ENCODE results near the gene CDH4.

The CDH4 gene

GRCh38 chr20:61850457-61850856 lies 598.4 kb downstream of the CDH4 start:
- no peak overlapping the region for H3K23ac ChIP-seq (ENCODE audit: low read length)
- no peak overlapping the region for H3K4ac ChIP-seq (ENCODE audit: low read depth, low read length)
- no peaks in the 10 kb centered on the region for H3K79me1 ChIP-seq (ENCODE audit: low read length)
- H3K14ac ChIP-seq (ENCODE audit: low read length): no peak overlapping the region
- no peak overlapping the region for H2AFZ ChIP-seq (ENCODE audit: insufficient read depth, low read length, poor library complexity)
- WGBS (ENCODE audit: extremely low coverage, insufficient coverage, insufficient read length): no CpG with 5 or more reads among the region's 14 CpGs
- no peak overlapping the region for H3K4me3 ChIP-seq (ENCODE audit: low read depth, low read length)
- H3K27me3 ChIP-seq (ENCODE audit: insufficient read depth, low read length): no peaks in the 10 kb centered on the region
- H3K9me3 ChIP-seq (ENCODE audit: insufficient read depth, low read depth, low read length): peaks cover 13% of the 10 kb centered on the region
- no peak overlapping the region for H2BK5ac ChIP-seq (ENCODE audit: low read depth, low read length, poor library complexity)
- H2BK120ac ChIP-seq (ENCODE audit: insufficient read depth, low read length, poor library complexity): no peak overlapping the region
- no peak for DNase-seq
- no peak overlapping the region for H3K4me2 ChIP-seq (ENCODE audit: low read length)
- H4K8ac ChIP-seq (ENCODE audit: low read depth, low read length): no peak overlapping the region
- no peak overlapping the region for H2BK12ac ChIP-seq (ENCODE audit: low read length)
- H3K79me2 ChIP-seq (ENCODE audit: control insufficient read depth, insufficient read depth, low read length, poor library complexity): no peaks in the 10 kb centered on the region
- H3K27ac ChIP-seq (ENCODE audit: low read depth, low read length): no peak overlapping the region
- no peaks in the 10 kb centered on the region for H3K36me3 ChIP-seq (ENCODE audit: control insufficient read depth in 1 of 2, insufficient read depth in 2 of 2, low read length in 2 of 2)
- H2AK5ac ChIP-seq (ENCODE audit: low read length): no peak overlapping the region
- no peak overlapping the region for H4K91ac ChIP-seq (ENCODE audit: low read depth, low read length)
- no peaks in the 10 kb centered on the region for H3K4me1 ChIP-seq (ENCODE audit: control insufficient read depth in 1 of 2, insufficient read depth in 2 of 2, low read length in 2 of 2)
- H3K18ac ChIP-seq (ENCODE audit: low read length): no peak overlapping the region
- no peak overlapping the region for H3K9ac ChIP-seq (ENCODE audit: low read length)
- H4K12ac ChIP-seq (ENCODE audit: low read depth, low read length): no peak overlapping the region

- H2BK5ac ChIP-seq (ENCODE audit: low read depth, low read length, poor library complexity): no peak overlapping the region
- no peak overlapping the region for H3K18ac ChIP-seq (ENCODE audit: low read length)
- H3K4ac ChIP-seq (ENCODE audit: low read depth, low read length): no peak overlapping the region
- H4K91ac ChIP-seq (ENCODE audit: low read depth, low read length): no peak overlapping the region
- H2BK12ac ChIP-seq (ENCODE audit: low read length): no peak overlapping the region
- no peak overlapping the region for H4K8ac ChIP-seq (ENCODE audit: low read depth, low read length)
- no peaks in the 10 kb centered on the region for H3K36me3 ChIP-seq (ENCODE audit: control insufficient read depth in 1 of 2, insufficient read depth in 2 of 2, low read length in 2 of 2)
- no peak overlapping the region for H3K27ac ChIP-seq (ENCODE audit: low read depth, low read length)
- no peak overlapping the region for H3K4me3 ChIP-seq (ENCODE audit: low read depth, low read length)
- no peak overlapping the region for H3K9ac ChIP-seq (ENCODE audit: low read length)
- H3K4me1 ChIP-seq (ENCODE audit: control insufficient read depth in 1 of 2, insufficient read depth in 2 of 2, low read length in 2 of 2): no peaks in the 10 kb centered on the region
- H3K4me2 ChIP-seq (ENCODE audit: low read length): no peak overlapping the region
- no peak for DNase-seq
- H3K27me3 ChIP-seq (ENCODE audit: insufficient read depth, low read length): no peaks in the 10 kb centered on the region
- no peak overlapping the region for H2AK5ac ChIP-seq (ENCODE audit: low read length)
- H3K79me2 ChIP-seq (ENCODE audit: control insufficient read depth, insufficient read depth, low read length, poor library complexity): no peaks in the 10 kb centered on the region
- no peaks in the 10 kb centered on the region for H3K79me1 ChIP-seq (ENCODE audit: low read length)
- WGBS (ENCODE audit: extremely low coverage, insufficient coverage, insufficient read length): no CpG with 5 or more reads among the region's 32 CpGs
- no peak overlapping the region for H3K14ac ChIP-seq (ENCODE audit: low read length)
- no peak overlapping the region for H3K23ac ChIP-seq (ENCODE audit: low read length)
- H4K12ac ChIP-seq (ENCODE audit: low read depth, low read length): no peak overlapping the region
- H3K9me3 ChIP-seq (ENCODE audit: insufficient read depth, low read depth, low read length): peaks cover 15% of the 10 kb centered on the region
- H2BK120ac ChIP-seq (ENCODE audit: insufficient read depth, low read length, poor library complexity): no peak overlapping the region
- H2AFZ ChIP-seq (ENCODE audit: insufficient read depth, low read length, poor library complexity): no peak overlapping the region
Observed at GRCh38 chr20:61850926-61851900, 599.2 kb downstream of the CDH4 start.

GRCh38 chr20:61852268-61853072 lies 600.4 kb downstream of the CDH4 start:
- H2BK5ac ChIP-seq (ENCODE audit: low read depth, low read length, poor library complexity): no peak overlapping the region
- H3K18ac ChIP-seq (ENCODE audit: low read length): no peak overlapping the region
- no peak for DNase-seq
- no peak overlapping the region for H4K12ac ChIP-seq (ENCODE audit: low read depth, low read length)
- H3K79me2 ChIP-seq (ENCODE audit: control insufficient read depth, insufficient read depth, low read length, poor library complexity): no peaks in the 10 kb centered on the region
- no peak overlapping the region for H3K27ac ChIP-seq (ENCODE audit: low read depth, low read length)
- no peak overlapping the region for H2BK120ac ChIP-seq (ENCODE audit: insufficient read depth, low read length, poor library complexity)
- no peaks in the 10 kb centered on the region for H3K4me1 ChIP-seq (ENCODE audit: control insufficient read depth in 1 of 2, insufficient read depth in 2 of 2, low read length in 2 of 2)
- no peak overlapping the region for H2AK5ac ChIP-seq (ENCODE audit: low read length)
- no peak overlapping the region for H2BK12ac ChIP-seq (ENCODE audit: low read length)
- no peaks in the 10 kb centered on the region for H3K79me1 ChIP-seq (ENCODE audit: low read length)
- no CpG with 5 or more reads among the region's 29 CpGs for WGBS (ENCODE audit: extremely low coverage, insufficient coverage, insufficient read length)
- H3K23ac ChIP-seq (ENCODE audit: low read length): no peak overlapping the region
- no peak overlapping the region for H3K4me3 ChIP-seq (ENCODE audit: low read depth, low read length)
- peaks cover 17% of the 10 kb centered on the region for H3K9me3 ChIP-seq (ENCODE audit: insufficient read depth, low read depth, low read length)
- no peaks in the 10 kb centered on the region for H3K27me3 ChIP-seq (ENCODE audit: insufficient read depth, low read length)
- H3K4me2 ChIP-seq (ENCODE audit: low read length): no peak overlapping the region
- no peak overlapping the region for H4K91ac ChIP-seq (ENCODE audit: low read depth, low read length)
- no peaks in the 10 kb centered on the region for H3K36me3 ChIP-seq (ENCODE audit: control insufficient read depth in 1 of 2, insufficient read depth in 2 of 2, low read length in 2 of 2)
- H2AFZ ChIP-seq (ENCODE audit: insufficient read depth, low read length, poor library complexity): no peak overlapping the region
- H4K8ac ChIP-seq (ENCODE audit: low read depth, low read length): no peak overlapping the region
- no peak overlapping the region for H3K14ac ChIP-seq (ENCODE audit: low read length)
- no peak overlapping the region for H3K4ac ChIP-seq (ENCODE audit: low read depth, low read length)
- H3K9ac ChIP-seq (ENCODE audit: low read length): no peak overlapping the region

- Histone ChIP-seq H3K27ac (ENCODE audit: low read depth, low read length) (no peak overlapping the region), H3K4me3 (ENCODE audit: low read depth, low read length) (no peak overlapping the region), H2BK120ac (ENCODE audit: insufficient read depth, low read length, poor library complexity) (no peak overlapping the region), H2BK12ac (ENCODE audit: low read length) (no peak overlapping the region), H3K9ac (ENCODE audit: low read length) (no peak overlapping the region), H4K12ac (ENCODE audit: low read depth, low read length) (no peak overlapping the region), H3K18ac (ENCODE audit: low read length) (no peak overlapping the region), H3K4me2 (ENCODE audit: low read length) (no peak overlapping the region), H2AFZ (ENCODE audit: insufficient read depth, low read length, poor library complexity) (no peak overlapping the region), H4K8ac (ENCODE audit: low read depth, low read length) (no peak overlapping the region), H3K27me3 (ENCODE audit: insufficient read depth, low read length) (no peaks in the 10 kb centered on the region), H3K14ac (ENCODE audit: low read length) (no peak overlapping the region), H2AK5ac (ENCODE audit: low read length) (no peak overlapping the region), H3K9me3 (ENCODE audit: insufficient read depth, low read depth, low read length) (peaks cover 14% of the 10 kb centered on the region), H4K91ac (ENCODE audit: low read depth, low read length) (no peak overlapping the region), H3K79me1 (ENCODE audit: low read length) (no peaks in the 10 kb centered on the region), H3K36me3 (ENCODE audit: control insufficient read depth in 1 of 2, insufficient read depth in 2 of 2, low read length in 2 of 2) (no peaks in the 10 kb centered on the region), H3K4ac (ENCODE audit: low read depth, low read length) (no peak overlapping the region), H3K23ac (ENCODE audit: low read length) (no peak overlapping the region), H2BK5ac (ENCODE audit: low read depth, low read length, poor library complexity) (no peak overlapping the region), H3K79me2 (ENCODE audit: control insufficient read depth, insufficient read depth, low read length, poor library complexity) (no peaks in the 10 kb centered on the region), H3K4me1 (ENCODE audit: control insufficient read depth in 1 of 2, insufficient read depth in 2 of 2, low read length in 2 of 2) (no peaks in the 10 kb centered on the region)
- no CpG with 5 or more reads among the region's 24 CpGs for WGBS (ENCODE audit: extremely low coverage, insufficient coverage, insufficient read length)
- no peak for DNase-seq
Observed at GRCh38 chr20:61853073-61854005, 601.3 kb downstream of the CDH4 start.
